Neural cell (in vitro differentiated cells): ENCODE results near the gene SLC12A3. TPM values are rescaled to one million over a fixed set of nuclear protein-coding genes. Genes with fewer than 3 reads are reported as not detected.

Experiments used
- H2AFZ ChIP-seq: fragments of 200-600, 300-800 bp; sonication (generic), shearing (Covaris generic); 2 replicates; pipeline ENCODE4 v1.6.0; 2014; ENCODE audit warnings: low read depth, mild to moderate bottlenecking, antibody characterized with exemption, low read length, moderate library complexity
- H3F3A ChIP-seq: fragments of 200-600 bp; shearing (Covaris generic); 2 replicates; pipeline ENCODE4 v1.6.1; 2016; ENCODE audit warnings: mild to moderate bottlenecking, moderate library complexity, mixed read lengths, antibody characterized with exemption, low read length; ENCODE audit not compliant: insufficient read depth, poor library complexity, severe bottlenecking
- H3K27ac ChIP-seq: fragments of 200-600, 300-800 bp; sonication (generic), shearing (Covaris generic); 2 replicates; pipeline ENCODE4 v1.5.1; 2014; ENCODE audit warnings: mild to moderate bottlenecking, low read length, moderate library complexity
- H3K27me3 ChIP-seq: fragments of 300-800, 200-600 bp; sonication (generic), shearing (Covaris generic); 2 replicates; pipeline ENCODE4 v1.6.0; 2014; ENCODE audit warnings: mild to moderate bottlenecking, low read depth, low read length, moderate library complexity; ENCODE audit not compliant: insufficient read depth
- H3K36me3 ChIP-seq: fragments of 300-800, 200-600 bp; sonication (generic), shearing (Covaris generic); 2 replicates; pipeline ENCODE4 v1.5.1; 2014; ENCODE audit warnings: mild to moderate bottlenecking, antibody characterized with exemption, low read length, moderate library complexity; ENCODE audit not compliant: insufficient read depth
- H3K4me2 ChIP-seq: fragments of 300-800, 200-600 bp; sonication (generic), shearing (Covaris generic); 2 replicates; pipeline ENCODE4 v1.6.0; 2014; ENCODE audit warnings: mild to moderate bottlenecking, low read length
- H3K4me3 ChIP-seq: fragments of 300-800, 200-600 bp; sonication (generic), shearing (Covaris generic); 2 replicates; pipeline ENCODE4 v1.5.1; 2014; ENCODE audit warnings: mild to moderate bottlenecking, low read length, moderate library complexity
- H3K79me2 ChIP-seq: fragments of 200-600 bp; shearing (Covaris generic); replicated peaks from 2 replicates; pipeline ENCODE4 v1.6.0; 2014; ENCODE audit warnings: mild to moderate bottlenecking, low read length, moderate library complexity; ENCODE audit not compliant: insufficient read depth
- H3K9ac ChIP-seq: fragments of 300-800, 200-600 bp; sonication (generic), shearing (Covaris generic); 2 replicates; pipeline ENCODE4 v1.6.1; 2016; ENCODE audit warnings: mild to moderate bottlenecking, low read length, mixed read lengths
- H3K9me2 ChIP-seq: fragments of 200-600 bp; shearing (Covaris generic); 2 replicates; pipeline ENCODE4 v1.6.1; 2016; ENCODE audit warnings: mild to moderate bottlenecking, low read length, mixed read lengths; ENCODE audit not compliant: insufficient read depth
- H3K9me3 ChIP-seq: fragments of 200-600, 300-800 bp; sonication (generic), shearing (Covaris generic); 2 replicates; pipeline ENCODE4 v1.6.1; 2016; ENCODE audit warnings: mild to moderate bottlenecking, mixed run types, low read length, moderate library complexity, mixed read lengths
- H4K20me1 ChIP-seq: fragments of 200-600 bp; shearing (Covaris generic); 2 replicates; pipeline ENCODE4 v1.6.1; 2016; ENCODE audit warnings: mild to moderate bottlenecking, mixed run types; ENCODE audit not compliant: insufficient read depth
- EP300 ChIP-seq: fragments of 450-650 bp; conservative IDR thresholded peaks from 2 replicates; pipeline ENCODE4 v1.6.1; 2014; ENCODE audit warnings: antibody characterized with exemption, mild to moderate bottlenecking, moderate library complexity; ENCODE audit not compliant: poor library complexity, severe bottlenecking
- EZH2 ChIP-seq: fragments of 200-600, 300-800 bp; shearing (Covaris generic), sonication (generic); IDR thresholded peaks from 2 replicates; pipeline ENCODE4 v1.6.1; 2014; ENCODE audit warnings: antibody characterized with exemption, low read length, borderline replicate concordance, mild to moderate bottlenecking; ENCODE audit not compliant: insufficient read depth, poor library complexity, severe bottlenecking
- MXI1 ChIP-seq: fragments of 450-650 bp; conservative IDR thresholded peaks from 2 replicates; pipeline ENCODE4 v1.6.1; 2014; ENCODE audit warnings: antibody characterized with exemption, mild to moderate bottlenecking; ENCODE audit not compliant: poor library complexity, severe bottlenecking
- POLR2AphosphoS5 ChIP-seq: IDR thresholded peaks from 2 replicates; pipeline ENCODE4 v1.6.1; 2012
- RAD21 ChIP-seq: fragments of 450-650 bp; conservative IDR thresholded peaks from 2 replicates; pipeline ENCODE4 v1.6.1; 2014; ENCODE audit warnings: antibody characterized with exemption, mild to moderate bottlenecking, moderate library complexity
- SMC3 ChIP-seq: fragments of 450-650 bp; conservative IDR thresholded peaks from 2 replicates; pipeline ENCODE4 v1.6.1; 2014; ENCODE audit warnings: antibody characterized with exemption, mild to moderate bottlenecking, moderate library complexity; ENCODE audit not compliant: poor library complexity
- TAF1 ChIP-seq: IDR thresholded peaks from 2 replicates; pipeline ENCODE4 v1.6.1; 2012; ENCODE audit warnings: low read depth
- polyA plus RNA-seq: library from polyadenylated mRNA; depleted of rRNA; stranded (reverse); fragments of >200 nt; gene quantifications from 2 replicates; pipeline ENCODE4 v1.2.3, GENCODE V29; 2014
- TF ChIP-seq, protein P1 (sequence below): IDR thresholded peaks from 2 replicates; pipeline ENCODE4 v1.6.1; 2012; ENCODE audit warnings: borderline replicate concordance
- TF ChIP-seq, protein P2 (sequence below): fragments of 450-650 bp; IDR thresholded peaks from 2 replicates; pipeline ENCODE4 v1.5.1; 2014; ENCODE audit warnings: antibody characterized with exemption, mild to moderate bottlenecking, moderate library complexity; ENCODE audit not compliant: poor library complexity, severe bottlenecking

The SLC12A3 gene
- polyA plus RNA-seq, 1 donor from 2014 or later = 0.09 TPM

DNA sequence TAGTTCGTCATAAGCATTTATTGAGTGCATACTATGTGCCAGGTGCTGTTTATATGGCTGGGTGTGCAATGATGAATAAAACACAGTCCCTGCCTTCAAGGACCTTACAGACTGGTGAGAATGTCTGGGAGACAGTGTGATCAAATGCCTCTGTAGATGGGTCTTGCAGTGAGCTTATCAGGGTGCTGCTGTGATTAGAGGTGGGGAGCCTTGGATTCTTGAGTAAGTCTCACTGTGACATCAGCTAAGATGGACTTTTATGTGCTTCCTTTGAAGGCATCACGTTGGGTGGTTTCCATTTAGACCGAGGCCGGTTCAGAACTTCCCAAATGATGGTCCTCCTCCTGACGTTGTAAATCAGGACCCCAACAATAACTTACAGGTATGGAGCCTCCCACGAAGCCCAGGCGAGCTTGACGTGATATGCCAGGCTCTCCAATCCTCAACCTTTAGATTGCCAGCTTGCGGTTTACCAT lies 76.9 kb downstream of the SLC12A3 start:
- Histone ChIP-seq H3K27ac (no peak overlapping the region), H4K20me1 (no peaks in the 10 kb centered on the region)

DNA sequence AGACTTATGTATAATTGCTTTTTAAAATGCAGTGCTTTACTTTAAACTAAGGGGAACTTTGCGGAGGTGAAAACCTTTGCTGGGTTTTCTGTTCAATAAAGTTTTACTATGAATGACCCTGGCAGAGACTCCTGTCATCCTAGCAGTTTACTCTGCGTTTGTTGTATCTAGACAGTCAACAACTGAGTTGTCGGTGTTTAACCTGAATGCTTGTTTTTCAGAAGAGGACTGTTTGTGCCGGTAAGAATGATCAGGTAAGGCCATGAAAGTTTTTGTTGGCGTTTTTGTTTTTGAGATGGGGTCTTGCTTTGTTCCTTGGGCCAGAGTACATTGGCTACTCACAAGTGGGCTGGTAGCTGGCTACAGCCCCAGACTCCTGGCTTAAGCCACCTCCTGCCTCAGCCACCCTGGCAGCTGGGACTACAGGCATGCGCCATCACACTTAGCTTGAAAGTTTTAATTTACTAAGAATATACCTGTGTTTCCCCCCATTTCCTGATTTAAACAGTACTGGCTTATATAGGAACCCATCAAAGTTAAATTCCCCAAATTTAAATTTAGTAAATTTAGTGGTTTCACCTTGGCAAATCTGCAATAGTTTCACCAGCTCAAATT lies 78.9 kb downstream of the SLC12A3 start:
- Histone ChIP-seq H3K36me3 (no peaks in the 10 kb centered on the region), H3K9me2 (no peaks in the 10 kb centered on the region), H3K9ac (no peak overlapping the region), H2AFZ (no peak overlapping the region), H4K20me1 (no peaks in the 10 kb centered on the region), H3K27ac (no peak overlapping the region), H3K27me3 (no peaks in the 10 kb centered on the region), H3F3A (no peaks in the 10 kb centered on the region), H3K4me3 (no peak overlapping the region), H3K4me2 (no peak overlapping the region), H3K79me2 (no peaks in the 10 kb centered on the region), H3K9me3 (no peaks in the 10 kb centered on the region)
- TF ChIP-seq RAD21 (no peak), EZH2 (no peak), SMC3 (no peak), EP300 (no peak), TAF1 (no peak), MXI1 (no peak), POLR2AphosphoS5 (no peak)
- TF ChIP-seq, protein P1, sequence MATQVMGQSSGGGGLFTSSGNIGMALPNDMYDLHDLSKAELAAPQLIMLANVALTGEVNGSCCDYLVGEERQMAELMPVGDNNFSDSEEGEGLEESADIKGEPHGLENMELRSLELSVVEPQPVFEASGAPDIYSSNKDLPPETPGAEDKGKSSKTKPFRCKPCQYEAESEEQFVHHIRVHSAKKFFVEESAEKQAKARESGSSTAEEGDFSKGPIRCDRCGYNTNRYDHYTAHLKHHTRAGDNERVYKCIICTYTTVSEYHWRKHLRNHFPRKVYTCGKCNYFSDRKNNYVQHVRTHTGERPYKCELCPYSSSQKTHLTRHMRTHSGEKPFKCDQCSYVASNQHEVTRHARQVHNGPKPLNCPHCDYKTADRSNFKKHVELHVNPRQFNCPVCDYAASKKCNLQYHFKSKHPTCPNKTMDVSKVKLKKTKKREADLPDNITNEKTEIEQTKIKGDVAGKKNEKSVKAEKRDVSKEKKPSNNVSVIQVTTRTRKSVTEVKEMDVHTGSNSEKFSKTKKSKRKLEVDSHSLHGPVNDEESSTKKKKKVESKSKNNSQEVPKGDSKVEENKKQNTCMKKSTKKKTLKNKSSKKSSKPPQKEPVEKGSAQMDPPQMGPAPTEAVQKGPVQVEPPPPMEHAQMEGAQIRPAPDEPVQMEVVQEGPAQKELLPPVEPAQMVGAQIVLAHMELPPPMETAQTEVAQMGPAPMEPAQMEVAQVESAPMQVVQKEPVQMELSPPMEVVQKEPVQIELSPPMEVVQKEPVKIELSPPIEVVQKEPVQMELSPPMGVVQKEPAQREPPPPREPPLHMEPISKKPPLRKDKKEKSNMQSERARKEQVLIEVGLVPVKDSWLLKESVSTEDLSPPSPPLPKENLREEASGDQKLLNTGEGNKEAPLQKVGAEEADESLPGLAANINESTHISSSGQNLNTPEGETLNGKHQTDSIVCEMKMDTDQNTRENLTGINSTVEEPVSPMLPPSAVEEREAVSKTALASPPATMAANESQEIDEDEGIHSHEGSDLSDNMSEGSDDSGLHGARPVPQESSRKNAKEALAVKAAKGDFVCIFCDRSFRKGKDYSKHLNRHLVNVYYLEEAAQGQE = no peak
- TF ChIP-seq, protein P2, sequence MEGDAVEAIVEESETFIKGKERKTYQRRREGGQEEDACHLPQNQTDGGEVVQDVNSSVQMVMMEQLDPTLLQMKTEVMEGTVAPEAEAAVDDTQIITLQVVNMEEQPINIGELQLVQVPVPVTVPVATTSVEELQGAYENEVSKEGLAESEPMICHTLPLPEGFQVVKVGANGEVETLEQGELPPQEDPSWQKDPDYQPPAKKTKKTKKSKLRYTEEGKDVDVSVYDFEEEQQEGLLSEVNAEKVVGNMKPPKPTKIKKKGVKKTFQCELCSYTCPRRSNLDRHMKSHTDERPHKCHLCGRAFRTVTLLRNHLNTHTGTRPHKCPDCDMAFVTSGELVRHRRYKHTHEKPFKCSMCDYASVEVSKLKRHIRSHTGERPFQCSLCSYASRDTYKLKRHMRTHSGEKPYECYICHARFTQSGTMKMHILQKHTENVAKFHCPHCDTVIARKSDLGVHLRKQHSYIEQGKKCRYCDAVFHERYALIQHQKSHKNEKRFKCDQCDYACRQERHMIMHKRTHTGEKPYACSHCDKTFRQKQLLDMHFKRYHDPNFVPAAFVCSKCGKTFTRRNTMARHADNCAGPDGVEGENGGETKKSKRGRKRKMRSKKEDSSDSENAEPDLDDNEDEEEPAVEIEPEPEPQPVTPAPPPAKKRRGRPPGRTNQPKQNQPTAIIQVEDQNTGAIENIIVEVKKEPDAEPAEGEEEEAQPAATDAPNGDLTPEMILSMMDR = no peak

More for the DNA sequence above, 76.9 kb downstream of the SLC12A3 start:
- H3K9ac ChIP-seq = no peak overlapping the region
- H3K4me3 ChIP-seq = no peak overlapping the region
- peaks cover 2% of the 10 kb centered on the region for H3K36me3 ChIP-seq
- no peaks in the 10 kb centered on the region for H3K27me3 ChIP-seq
- no peaks in the 10 kb centered on the region for H3K79me2 ChIP-seq
- H3K4me2 ChIP-seq = no peak overlapping the region
- TF ChIP-seq MXI1 = no peak
- TF ChIP-seq EP300 = no peak
- no peak for TF ChIP-seq SMC3
- TF ChIP-seq EZH2 = no peak
- TF ChIP-seq POLR2AphosphoS5 = no peak
- no peak for TF ChIP-seq RAD21
- TF ChIP-seq, protein P1 = no peak
- TF ChIP-seq TAF1 = no peak
- TF ChIP-seq, protein P2 = no peak
- H3K9me3 ChIP-seq = no peaks in the 10 kb centered on the region
- no peak overlapping the region for H2AFZ ChIP-seq
- H3K9me2 ChIP-seq = no peaks in the 10 kb centered on the region
- H3F3A ChIP-seq = no peaks in the 10 kb centered on the region
